GM19463 (cell line): ENCODE data around the gene RGS3.

Experiments
- ATAC-seq: cut with Tn5 transposase; IDR thresholded peaks from one replicate; pipeline ENCODE4 v1.9.1; 2021; ENCODE audit warnings: mild to moderate bottlenecking, moderate library complexity; ENCODE audit not compliant: unreplicated experiment

The RGS3 gene

GRCh38 chr9:113464286-113464660 is 746 bp downstream of the RGS3 start:
- ATAC-seq, result no peak

- ATAC-seq, result no peak
These were observed 2.1 kb downstream of the RGS3 start for GRCh38 chr9:113465599-113466140.

GRCh38 chr9:113467183-113467582 is 3.7 kb downstream of the RGS3 start:
- ATAC-seq, result no peak

- ATAC-seq, result no peak
These were observed 5.4 kb downstream of the RGS3 start for GRCh38 chr9:113468716-113469448.

DNA sequence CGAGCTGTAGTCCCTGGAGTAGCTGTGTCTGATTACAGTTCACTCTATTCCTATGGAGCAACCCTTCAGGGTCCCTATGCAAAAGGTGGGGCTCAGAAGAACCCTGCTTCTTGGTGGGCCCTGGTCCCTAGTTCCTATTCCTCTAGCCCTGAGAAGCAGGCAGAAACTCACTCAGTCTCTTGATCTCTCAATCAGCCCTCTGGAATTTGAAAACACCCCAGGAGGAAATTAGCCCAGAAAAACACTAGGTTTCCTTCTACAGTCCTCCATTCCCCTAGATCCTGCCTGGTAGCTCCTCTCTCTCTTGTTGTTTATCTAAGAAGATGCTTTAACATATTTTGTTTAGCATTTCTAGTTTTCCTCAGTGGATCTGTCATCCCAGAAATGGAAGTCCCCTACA is 7.6 kb downstream of the RGS3 start:
- ATAC-seq, result no peak

DNA sequence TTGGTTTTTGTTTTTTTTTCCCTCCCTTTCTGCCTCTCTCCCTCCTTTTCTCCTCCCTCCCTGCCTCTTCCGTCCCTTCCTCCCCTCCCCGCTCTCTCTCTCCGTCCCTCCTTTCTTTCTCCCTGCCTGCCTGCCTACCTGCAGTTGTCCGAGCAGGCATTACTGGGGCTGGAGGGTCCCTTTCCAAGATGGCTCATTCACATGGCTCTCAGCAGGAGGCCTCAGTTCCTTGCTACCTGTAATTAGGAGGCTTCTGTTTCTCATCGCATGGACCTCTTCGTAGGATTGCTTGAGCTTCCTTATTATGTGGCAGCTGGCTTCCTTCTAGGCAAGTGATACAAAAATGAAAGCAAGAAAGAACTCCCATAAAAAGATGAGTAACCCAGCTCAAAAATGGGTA is 8.0 kb downstream of the RGS3 start:
- ATAC-seq, result no peak

DNA sequence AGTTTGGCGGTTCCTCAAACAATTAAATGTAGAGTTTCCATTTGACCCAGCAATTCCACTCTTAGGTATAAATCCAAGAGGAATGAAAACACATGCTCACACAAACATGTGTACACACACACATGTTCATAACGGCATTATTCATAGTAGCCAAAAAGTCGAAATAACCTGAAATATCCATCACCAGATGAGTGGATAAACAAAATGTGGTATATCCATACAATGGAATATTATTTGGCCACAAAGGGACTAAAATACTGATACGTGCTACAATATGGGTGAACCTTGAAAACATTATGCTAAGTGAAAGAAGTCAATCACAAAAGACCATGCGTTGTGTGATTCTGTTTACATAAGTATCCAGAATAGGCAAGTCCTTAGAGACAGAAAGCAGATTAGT is 8.7 kb downstream of the RGS3 start:
- no peak for ATAC-seq

DNA sequence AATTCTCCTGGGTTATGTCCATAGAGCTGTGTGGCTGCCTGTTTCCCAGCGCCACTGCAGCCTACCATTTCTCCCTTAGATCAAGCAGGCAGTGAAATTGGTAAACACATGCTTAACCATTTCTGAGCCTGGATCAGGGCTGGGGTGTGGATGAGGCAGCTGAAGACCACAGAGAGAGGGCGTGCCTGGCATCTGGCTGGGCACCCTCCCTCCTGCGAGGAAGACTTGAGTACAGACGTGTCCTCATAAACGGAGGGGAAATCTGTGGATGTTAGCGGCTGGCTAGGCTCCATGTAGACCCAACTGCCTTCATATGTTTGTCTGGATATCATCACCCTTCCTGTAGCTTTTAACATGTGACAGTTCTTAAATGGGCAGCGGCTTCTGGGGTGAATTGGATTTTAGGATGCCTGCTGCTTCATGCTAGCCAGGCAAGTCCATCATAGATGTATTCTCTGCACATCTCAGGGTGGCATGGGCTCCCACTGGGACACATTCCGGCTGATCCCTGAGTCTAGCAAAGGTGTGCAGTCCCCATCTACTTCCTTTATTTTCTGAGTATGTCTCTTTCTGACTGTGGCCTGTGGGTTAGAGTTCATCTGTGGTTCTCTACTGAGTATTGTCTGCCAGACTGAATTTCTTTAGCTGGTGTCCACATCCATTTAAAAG is 11.0 kb downstream of the RGS3 start:
- ATAC-seq, result no peak

DNA sequence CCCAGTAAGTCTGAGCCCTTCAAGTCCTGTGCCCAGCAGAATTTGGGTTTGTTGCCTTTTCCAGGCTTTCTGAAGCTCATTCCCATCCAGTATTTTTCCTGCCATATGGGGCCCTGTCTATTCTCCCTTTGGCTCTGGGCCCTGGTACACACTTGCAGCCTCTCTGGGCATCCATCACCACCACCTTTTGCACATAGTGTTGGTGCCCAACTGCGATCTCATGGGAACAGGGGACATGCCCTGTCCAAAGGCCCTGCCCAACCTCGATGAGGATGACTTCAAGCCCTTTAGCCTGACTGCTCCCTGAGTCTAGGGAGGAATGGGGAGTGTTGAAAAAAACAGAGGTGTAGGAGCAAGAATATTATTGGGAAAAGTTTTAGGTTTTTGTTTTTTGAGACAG is 11.5 kb downstream of the RGS3 start:
- ATAC-seq, result no peak

GRCh38 chr9:113475992-113476391 is 12.5 kb downstream of the RGS3 start:
- no peak for ATAC-seq

DNA sequence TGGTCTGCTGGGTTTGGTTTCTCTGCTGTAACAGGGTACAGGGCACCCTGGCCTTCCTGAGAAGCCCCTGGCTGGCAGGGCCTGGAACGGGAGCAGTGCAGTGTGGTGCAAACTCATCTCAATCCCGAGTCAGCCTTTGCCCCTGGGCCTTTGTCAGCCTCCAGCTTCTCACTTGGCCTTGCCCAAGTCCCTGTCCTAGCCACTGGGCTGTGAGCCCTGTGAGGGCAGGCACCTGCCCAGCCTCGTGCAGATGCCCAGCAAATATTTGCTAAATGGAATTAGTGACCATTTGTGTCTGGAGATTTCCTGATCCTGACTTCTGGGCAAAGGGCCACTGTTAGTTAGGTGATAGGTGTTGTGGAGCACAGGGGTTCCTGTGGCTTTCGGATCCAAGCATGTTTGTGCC is 13.0 kb downstream of the RGS3 start:
- no peak for ATAC-seq

GRCh38 chr9:113477058-113477457 is 13.5 kb downstream of the RGS3 start:
- no peak for ATAC-seq

- ATAC-seq, result no peak
These were observed 14.1 kb downstream of the RGS3 start for GRCh38 chr9:113477661-113478060.

DNA sequence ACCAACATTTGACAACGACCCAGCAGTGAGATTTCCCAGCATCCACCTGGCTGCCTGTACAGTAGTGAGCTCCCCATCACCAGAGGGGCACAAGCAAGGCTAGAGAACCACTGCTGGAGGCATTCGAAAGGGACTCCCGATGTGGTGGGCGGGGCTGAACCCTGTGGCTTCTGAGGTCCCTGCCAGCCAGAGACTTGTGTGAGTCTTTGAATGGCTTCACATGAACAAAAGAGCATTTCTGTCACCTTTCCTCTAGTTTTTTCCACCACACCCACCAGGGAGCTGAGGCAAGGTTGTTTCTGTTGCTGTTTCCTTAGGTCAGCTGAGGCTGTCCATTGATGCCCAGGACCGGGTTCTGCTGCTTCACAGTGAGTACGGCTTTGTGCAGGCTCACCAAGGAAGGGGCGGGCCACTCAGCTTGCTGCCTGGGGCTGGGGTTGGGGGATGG is 15.7 kb downstream of the RGS3 start:
- no peak for ATAC-seq

- no peak for ATAC-seq
These were observed 17.1 kb downstream of the RGS3 start for GRCh38 chr9:113480612-113481011.

DNA sequence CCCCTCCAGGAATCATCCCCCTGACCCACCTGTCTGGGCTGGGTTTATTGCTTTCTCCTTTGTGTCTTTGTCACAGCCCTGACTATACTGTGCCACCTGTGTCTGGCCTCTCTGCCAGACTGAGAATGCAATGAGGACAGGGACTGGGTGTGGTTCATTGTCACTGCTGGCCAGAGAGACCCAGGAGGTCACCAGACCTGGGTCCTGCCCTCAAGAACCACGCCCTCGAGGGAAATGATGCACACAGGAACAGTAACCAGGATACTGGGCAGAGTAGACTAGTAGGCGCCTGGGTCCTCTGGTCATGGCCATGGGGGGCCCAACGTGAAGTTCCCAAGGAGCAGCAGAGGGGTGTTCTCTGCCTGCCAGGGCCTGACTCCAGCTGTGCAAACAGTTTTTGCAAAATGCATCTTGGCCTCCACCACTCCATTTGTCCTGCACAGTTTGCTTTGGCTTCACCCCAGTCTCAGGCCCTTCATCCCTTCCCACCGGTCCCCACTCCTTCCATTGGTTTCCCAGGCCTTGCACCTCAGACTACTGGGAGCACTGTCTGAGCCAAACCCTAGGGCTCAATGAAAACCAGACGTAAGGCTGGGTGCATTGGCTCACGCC is 17.8 kb downstream of the RGS3 start:
- ATAC-seq, result no peak

GRCh38 chr9:113482341-113482740 is 18.8 kb downstream of the RGS3 start:
- ATAC-seq, result no peak

GRCh38 chr9:113482991-113483675 is 19.6 kb downstream of the RGS3 start:
- ATAC-seq, result no peak

DNA sequence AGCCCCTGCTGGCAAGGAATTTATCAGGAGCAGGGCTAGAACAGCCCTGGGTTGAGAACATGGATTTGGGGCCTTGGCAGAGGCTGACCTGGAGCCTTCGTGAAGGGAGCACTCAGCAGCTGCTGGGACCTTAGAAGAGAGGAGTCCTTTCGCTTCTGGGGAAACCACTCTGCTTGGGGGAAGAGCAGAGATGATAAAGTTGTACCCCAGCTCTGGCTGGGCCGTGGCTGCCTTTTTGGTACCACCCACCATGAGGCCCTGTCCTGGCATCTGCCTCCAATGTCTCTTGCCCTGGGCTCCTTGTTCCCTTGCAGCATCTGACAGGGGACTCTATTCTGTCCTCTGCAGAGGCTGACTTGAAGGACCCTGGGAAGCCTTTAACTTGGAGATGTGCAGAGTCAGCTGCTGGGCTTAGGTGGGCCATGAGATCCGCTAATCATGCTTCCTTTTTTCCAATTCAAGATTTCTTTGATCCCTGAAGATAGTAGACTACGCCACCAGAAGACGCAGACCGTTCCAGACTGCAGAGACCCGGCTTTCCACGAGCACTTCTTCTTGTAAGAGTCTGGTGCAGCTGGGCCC is 20.2 kb downstream of the RGS3 start:
- ATAC-seq, result no peak

DNA sequence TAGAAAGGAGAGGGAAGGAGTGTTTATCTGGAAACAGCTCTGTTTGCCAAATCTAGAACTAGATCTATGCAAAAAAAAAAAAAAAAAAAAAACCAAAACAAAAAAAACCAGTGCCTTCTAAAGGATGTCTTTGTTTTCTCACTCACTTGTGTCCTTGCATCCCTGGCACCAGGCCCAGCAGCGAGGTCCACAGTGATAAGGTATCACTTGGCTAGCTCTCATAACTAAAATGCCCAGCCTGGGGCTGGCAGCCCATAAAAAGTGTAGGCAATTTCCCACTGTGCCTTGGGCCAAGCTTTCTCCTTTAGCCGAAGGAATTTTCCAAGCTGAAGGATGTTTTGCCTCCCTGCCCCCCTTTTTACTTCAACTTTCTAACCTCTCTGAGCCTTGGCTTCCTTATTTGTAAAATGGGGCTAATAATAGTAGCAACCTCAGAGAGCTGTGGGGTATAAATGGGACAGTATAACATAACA is 20.8 kb downstream of the RGS3 start:
- no peak for ATAC-seq

DNA sequence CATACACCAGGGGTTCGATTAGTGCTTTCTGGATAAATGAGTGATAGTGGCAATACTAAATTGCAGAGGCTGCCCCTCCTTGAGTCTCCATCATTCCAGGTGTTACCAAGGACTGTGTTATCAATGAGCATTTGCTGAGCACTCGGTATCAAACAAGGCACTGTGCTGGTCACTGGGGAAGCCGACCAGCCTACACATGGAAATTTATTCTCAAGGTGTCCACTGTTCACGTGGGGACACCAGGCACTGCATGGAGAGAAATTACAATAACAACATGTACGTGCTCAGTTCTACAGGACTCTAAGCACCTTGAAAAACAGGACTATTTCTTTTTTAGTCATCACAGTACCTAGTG is 22.2 kb downstream of the RGS3 start:
- ATAC-seq, result no peak
